HEK293 (cell line): ENCODE measurements around the gene CXXC5.

ENCODE experiments used
- CTCF ChIP-seq: fragments of 450-650 bp; formaldehyde crosslinking; IDR thresholded peaks from 2 replicates; pipeline ENCODE4 v1.5.1; 2016; ENCODE audit warnings: missing biosample characterization, missing genetic modification characterization
- HIC1 ChIP-seq: fragments of 450-650 bp; formaldehyde crosslinking; IDR thresholded peaks from 2 replicates; pipeline ENCODE4 v1.5.1; 2016; ENCODE audit warnings: missing biosample characterization, missing genetic modification characterization
- PBX3 ChIP-seq: sonication (generic); formaldehyde crosslinking; IDR thresholded peaks from 2 replicates; pipeline ENCODE4 v1.8.1; 2022; ENCODE audit warnings: mild to moderate bottlenecking, moderate library complexity, missing genetic modification reagents
- SP2 ChIP-seq: fragments of 450-650 bp; formaldehyde crosslinking; IDR thresholded peaks from 2 replicates; pipeline ENCODE4 v1.5.1; 2016; ENCODE audit warnings: missing biosample characterization, missing genetic modification characterization
- YY1 ChIP-seq: fragments of 450-650 bp; formaldehyde crosslinking; IDR thresholded peaks from 2 replicates; pipeline ENCODE4 v1.5.1; 2018; ENCODE audit warnings: missing biosample characterization, missing genetic modification characterization
- ZNF280C ChIP-seq: fragments of 450-650 bp; formaldehyde crosslinking; IDR thresholded peaks from 2 replicates; pipeline ENCODE4 v1.5.1; 2016; ENCODE audit warnings: missing biosample characterization, missing genetic modification characterization
- ZNF394 ChIP-seq: fragments of 450-650 bp; formaldehyde crosslinking; IDR thresholded peaks from 2 replicates; pipeline ENCODE4 v1.5.1; 2016; ENCODE audit warnings: missing biosample characterization, missing genetic modification characterization, mild to moderate bottlenecking, moderate library complexity, borderline replicate concordance
- ZNF398 ChIP-seq: fragments of 450-650 bp; formaldehyde crosslinking; IDR thresholded peaks from 2 replicates; pipeline ENCODE4 v1.5.1; 2017; ENCODE audit warnings: missing biosample characterization, missing genetic modification characterization
- ZNF529 ChIP-seq: fragments of 450-650 bp; formaldehyde crosslinking; IDR thresholded peaks from 2 replicates; pipeline ENCODE4 v1.5.1; 2017; ENCODE audit warnings: missing genetic modification characterization, missing biosample characterization; ENCODE audit not compliant: insufficient replicate concordance

- TF ChIP-seq ZNF529 = no peak
- TF ChIP-seq CTCF (tag by site-specific recombination) = no peak
- no peak for TF ChIP-seq ZNF280C (tag by site-specific recombination)
- TF ChIP-seq ZNF398 = no peak
- TF ChIP-seq YY1 (tag by site-specific recombination) = no peak
- TF ChIP-seq PBX3 (CRISPR knock-in tag) = no peak
- TF ChIP-seq ZNF394 = no peak
- no peak for TF ChIP-seq HIC1
- no peak for TF ChIP-seq SP2 (tag by site-specific recombination)
These were observed 44.0 kb downstream of the CXXC5 start for GRCh38 chr5:139692148-139692547.
